DND-41 (cell line): ENCODE measurements around the gene PLEKHA5.

Experiments
- ATAC-seq: fragments of 200-7000 bp; cut with Tn5 transposase; 3 replicates; pipeline ENCODE4 v1.9.1; 2021; ENCODE audit warnings: low read depth; ENCODE audit not compliant: insufficient read depth
- DNase-seq: peaks from one replicate; pipeline ENCODE4 v3.0.0-alpha.2; 2020
- H2AFZ ChIP-seq: 2 replicates; pipeline ENCODE4 v1.6.0; 2012; ENCODE audit warnings: low read depth, low read length
- H3K27ac ChIP-seq: 2 replicates; pipeline ENCODE4 v1.5.1; 2012; ENCODE audit warnings: low read length, inconsistent platforms
- H3K27me3 ChIP-seq: fragments of 200-600 bp; sonication (generic); 2 replicates; pipeline ENCODE4 v1.6.0; 2012; ENCODE audit warnings: low read length, mild to moderate bottlenecking, inconsistent platforms; ENCODE audit not compliant: insufficient read depth, poor library complexity
- H3K36me3 ChIP-seq: 2 replicates; pipeline ENCODE4 v1.5.1; 2012; ENCODE audit warnings: low read length, inconsistent platforms; ENCODE audit not compliant: insufficient read depth
- H3K4me1 ChIP-seq: 2 replicates; pipeline ENCODE4 v1.5.1; 2012; ENCODE audit warnings: mild to moderate bottlenecking, low read length; ENCODE audit not compliant: insufficient read depth
- H3K4me2 ChIP-seq: 2 replicates; pipeline ENCODE4 v1.6.0; 2012; ENCODE audit warnings: mild to moderate bottlenecking, moderate library complexity, low read length, inconsistent platforms; ENCODE audit not compliant: insufficient read depth
- H3K4me3 ChIP-seq, 2 experiments: fragments of 200-600 bp in 1 of 2; shearing (Covaris generic) in 1 of 2; 2 replicates each; pipeline ENCODE4 v1.5.1; 2012 to 2016; ENCODE audit warnings: inconsistent platforms in 2 of 2, low read length in 2 of 2, mild to moderate bottlenecking in 2 of 2, low read depth in 1 of 2, moderate library complexity in 1 of 2
- H3K79me2 ChIP-seq: 2 replicates; pipeline ENCODE4 v1.6.0; 2012; ENCODE audit warnings: low read length, inconsistent platforms; ENCODE audit not compliant: insufficient read depth
- H3K9ac ChIP-seq: 2 replicates; pipeline ENCODE4 v1.6.0; 2012; ENCODE audit warnings: low read depth, mild to moderate bottlenecking, inconsistent platforms, low read length, moderate library complexity
- H3K9me3 ChIP-seq: 2 replicates; pipeline ENCODE4 v1.5.1; 2012; ENCODE audit warnings: low read length, moderate library complexity, mild to moderate bottlenecking, inconsistent platforms; ENCODE audit not compliant: insufficient read depth, severe bottlenecking
- H4K20me1 ChIP-seq: 2 replicates; pipeline ENCODE4 v1.6.0; 2012; ENCODE audit warnings: low read length; ENCODE audit not compliant: insufficient read depth
- CTCF ChIP-seq: IDR thresholded peaks from 2 replicates; pipeline ENCODE4 v1.5.1; 2012; ENCODE audit warnings: borderline replicate concordance, low read length, moderate library complexity, mild to moderate bottlenecking; ENCODE audit not compliant: poor library complexity, severe bottlenecking; ENCODE audit errors: extremely low read depth
- EZH2 ChIP-seq: IDR thresholded peaks from 3 replicates; pipeline ENCODE4 v1.6.1; 2012; ENCODE audit warnings: borderline replicate concordance, low read depth, mild to moderate bottlenecking, moderate library complexity, low read length, inconsistent platforms; ENCODE audit not compliant: severe bottlenecking

Gene PLEKHA5

DNA sequence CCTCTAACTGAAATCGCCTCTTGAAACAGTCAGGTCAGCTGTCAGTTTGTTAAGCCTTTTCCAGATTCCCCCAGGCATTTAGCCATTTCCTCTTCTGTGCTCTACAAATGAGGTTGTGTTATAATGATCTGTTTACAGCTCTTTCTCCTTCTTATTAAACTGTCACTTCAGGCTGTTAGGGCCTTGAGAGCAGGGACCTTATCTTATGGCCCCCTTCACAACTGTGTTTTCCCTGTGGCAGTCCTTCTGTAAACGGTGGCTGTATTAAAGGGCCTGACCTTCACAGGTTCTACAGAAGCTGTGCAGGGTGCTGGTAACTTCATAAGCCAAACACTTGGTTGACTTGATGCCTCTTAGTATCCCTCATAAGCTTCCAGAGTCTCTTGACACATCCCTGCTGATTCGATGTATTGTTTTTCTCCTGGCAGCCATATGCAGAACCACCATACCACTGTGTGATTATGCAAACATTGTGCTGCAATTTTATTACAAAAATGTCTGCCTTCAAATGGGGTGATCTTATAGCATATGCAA, 104.7 kb downstream of the PLEKHA5 start:
- Histone ChIP-seq H3K79me2 (no peaks in the 10 kb centered on the region), H3K36me3 (no peaks in the 10 kb centered on the region), H3K4me3 (no peak overlapping the region), H3K4me2 (no peak overlapping the region), H3K9me3 (no peaks in the 10 kb centered on the region), H3K27ac (peak overlapping the region; percentile 28), H3K27me3 (no peaks in the 10 kb centered on the region), H3K4me1 (peaks cover 16% of the 10 kb centered on the region), H3K9ac (peak overlapping the region; percentile 10; the same call in 1 of the 2 replicates), H4K20me1 (no peaks in the 10 kb centered on the region), H2AFZ (no peak overlapping the region)
- ATAC-seq (peak; percentile 48), DNase-seq (no peak)
- TF ChIP-seq EZH2 (no peak), CTCF (no peak)

DNA sequence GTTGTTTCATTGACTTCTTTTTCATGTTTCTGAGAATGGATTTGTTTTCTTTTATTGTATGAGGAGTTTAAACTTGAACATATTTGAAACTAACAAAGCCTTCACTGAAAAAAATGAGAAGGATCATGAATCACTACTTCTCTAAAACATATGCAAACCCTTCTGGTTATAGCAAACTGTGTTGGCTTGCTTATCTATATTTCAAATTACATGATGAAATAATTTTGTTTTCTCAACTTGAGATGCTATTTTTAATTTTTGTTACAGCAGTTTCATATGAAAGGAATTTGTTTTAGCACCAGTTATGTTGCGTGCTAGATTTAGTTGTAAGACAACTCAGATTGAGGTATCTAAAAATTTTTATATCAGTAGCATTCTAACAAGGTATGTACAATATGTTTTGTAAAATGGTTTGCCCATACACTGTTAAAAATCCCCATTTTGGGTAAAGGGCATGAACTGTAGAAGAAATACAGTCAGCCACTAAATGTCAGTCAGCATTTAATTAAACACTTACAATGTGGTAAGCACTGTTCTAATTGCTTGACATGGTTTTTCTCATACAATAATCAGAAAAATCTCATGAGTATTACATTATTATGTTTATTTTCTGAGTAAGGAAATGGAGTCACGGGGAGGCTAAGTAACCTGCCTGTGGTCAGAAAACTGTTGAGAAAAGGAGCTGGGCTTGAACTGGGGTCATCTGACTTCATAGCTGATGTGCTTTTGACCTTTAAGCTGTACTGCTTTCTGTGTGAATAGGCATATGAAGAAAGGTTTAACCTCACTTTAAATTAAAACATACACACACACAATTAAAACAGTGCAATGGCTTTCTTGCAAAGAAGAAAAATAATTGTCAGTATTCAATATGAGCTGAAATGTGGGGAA, 105.7 kb downstream of the PLEKHA5 start:
- Histone ChIP-seq H3K36me3 (no peaks in the 10 kb centered on the region), H3K4me1 (peaks cover 16% of the 10 kb centered on the region), H3K79me2 (no peaks in the 10 kb centered on the region), H3K27me3 (no peaks in the 10 kb centered on the region), H3K4me3 (no peak overlapping the region), H3K4me2 (no peak overlapping the region), H4K20me1 (no peaks in the 10 kb centered on the region), H2AFZ (no peak overlapping the region), H3K27ac (no peak overlapping the region), H3K9ac (no peak overlapping the region), H3K9me3 (no peaks in the 10 kb centered on the region)
- TF ChIP-seq CTCF = no peak
- no peak for TF ChIP-seq EZH2
- DNase-seq (no peak), ATAC-seq (no peak)

DNA sequence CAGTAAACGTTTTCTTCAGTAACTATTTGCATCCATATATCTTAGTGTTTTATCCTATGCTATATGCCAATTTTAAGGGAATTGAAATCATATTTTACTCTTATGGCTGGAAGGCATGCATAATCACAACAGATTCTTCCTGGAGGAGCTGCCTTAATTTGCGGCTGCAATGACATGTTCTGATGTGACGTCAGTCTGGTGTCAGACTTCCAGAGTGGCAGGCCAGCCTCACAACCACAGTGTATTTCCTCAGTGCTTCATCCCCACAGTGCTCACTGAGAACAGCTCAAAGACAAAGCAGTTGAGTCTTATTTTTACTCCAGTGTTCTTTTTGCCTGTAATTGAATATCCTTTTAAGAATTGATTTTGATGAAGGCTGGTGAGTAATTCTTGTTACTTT, 107.1 kb downstream of the PLEKHA5 start:
- TF ChIP-seq CTCF (no peak), EZH2 (no peak)
- DNase-seq (no peak), ATAC-seq (no peak; the same call in 2 of the 3 replicates)
- H4K20me1 ChIP-seq = no peaks in the 10 kb centered on the region
- H3K36me3 ChIP-seq = no peaks in the 10 kb centered on the region
- no peak overlapping the region for H3K4me3 ChIP-seq
- H3K27ac ChIP-seq = no peak overlapping the region
- no peaks in the 10 kb centered on the region for H3K9me3 ChIP-seq
- H3K27me3 ChIP-seq = no peaks in the 10 kb centered on the region
- H2AFZ ChIP-seq = no peak overlapping the region
- H3K4me2 ChIP-seq = no peak overlapping the region
- no peak overlapping the region for H3K9ac ChIP-seq
- H3K79me2 ChIP-seq = no peaks in the 10 kb centered on the region
- peaks cover 16% of the 10 kb centered on the region for H3K4me1 ChIP-seq
